HepG2 (cell line): ENCODE measurements around the gene SCAMP3. TPM values are rescaled to one million over a fixed set of nuclear protein-coding genes. Genes with fewer than 3 reads are reported as not detected.

ENCODE experiments used
- CTCF ChIP-seq: sonication (generic); formaldehyde crosslinking; IDR thresholded peaks from 2 replicates; pipeline ENCODE4 v1.5.0; 2020; ENCODE audit warnings: mild to moderate bottlenecking, missing genetic modification reagents, moderate library complexity
- EP300 ChIP-seq, 3 experiments: sonication (generic) in 1 of 3; formaldehyde crosslinking in 1 of 3; IDR thresholded peaks; 2 replicates each; pipeline versions ENCODE4 v1.5.1 to v1.6.1; 2011 to 2020; ENCODE audit warnings: low read depth in 2 of 3, low read length in 2 of 3, borderline replicate concordance in 1 of 3, improper control_type of control experiment in 1 of 3, mild to moderate bottlenecking in 1 of 3, missing genetic modification reagents in 1 of 3, moderate library complexity in 1 of 3
- FOXM1 ChIP-seq: sonication (generic); formaldehyde crosslinking; IDR thresholded peaks from 2 replicates; pipeline ENCODE4 v1.5.0; 2020; ENCODE audit warnings: missing genetic modification reagents
- KAT7 ChIP-seq: IDR thresholded peaks from 2 replicates; pipeline ENCODE4 v1.6.1; 2018; ENCODE audit warnings: borderline replicate concordance, missing compliant biosample characterization
- NFE2 ChIP-seq: sonication (generic); formaldehyde crosslinking; IDR thresholded peaks from 2 replicates; pipeline ENCODE4 v1.4.0; 2020; ENCODE audit warnings: missing genetic modification reagents
- NFYC ChIP-seq: IDR thresholded peaks from 2 replicates; pipeline ENCODE4 v1.6.1; 2016; ENCODE audit warnings: missing genetic modification reagents, missing compliant biosample characterization
- RARG ChIP-seq: sonication (generic); formaldehyde crosslinking; IDR thresholded peaks from 2 replicates; pipeline ENCODE4 v1.4.0; 2020; ENCODE audit warnings: low read depth, mild to moderate bottlenecking, missing genetic modification reagents
- RFX5 ChIP-seq: IDR thresholded peaks from 2 replicates; pipeline ENCODE4 v1.6.1; 2011; ENCODE audit warnings: low read depth, low read length, improper control_type of control experiment
- SAFB2 ChIP-seq: sonication (generic); formaldehyde crosslinking; IDR thresholded peaks from 2 replicates; pipeline ENCODE4 v1.5.1; 2020; ENCODE audit warnings: missing genetic modification reagents, low read depth, mild to moderate bottlenecking, borderline replicate concordance
- SALL1 ChIP-seq: sonication (generic); formaldehyde crosslinking; IDR thresholded peaks from 2 replicates; pipeline ENCODE4 v1.8.0; 2022; ENCODE audit warnings: mild to moderate bottlenecking, missing genetic modification reagents
- TFE3 ChIP-seq: IDR thresholded peaks from 2 replicates; pipeline ENCODE4 v1.6.1; 2016
- U2AF1 ChIP-seq: fragments of 200-400 bp; formaldehyde crosslinking; optimal IDR thresholded peaks from 2 replicates; pipeline ENCODE3; 2017; ENCODE audit warnings: mild to moderate bottlenecking, low read depth, low read length
- ZBTB1 ChIP-seq: sonication (generic); formaldehyde crosslinking; IDR thresholded peaks from 2 replicates; pipeline ENCODE4 v1.4.0; 2020; ENCODE audit warnings: missing genetic modification reagents, borderline replicate concordance
- ZFP90 ChIP-seq: sonication (generic); formaldehyde crosslinking; IDR thresholded peaks from 2 replicates; pipeline ENCODE4 v1.8.0; 2022; ENCODE audit warnings: missing genetic modification reagents, mild to moderate bottlenecking, inconsistent platforms, borderline replicate concordance
- ZFX ChIP-seq: sonication (generic); formaldehyde crosslinking; IDR thresholded peaks from 2 replicates; pipeline ENCODE4 v1.4.0; 2020; ENCODE audit warnings: mild to moderate bottlenecking, low read depth, missing genetic modification reagents, moderate library complexity
- ZNF235 ChIP-seq: sonication (generic); formaldehyde crosslinking; IDR thresholded peaks from 2 replicates; pipeline ENCODE4 v1.8.1; 2023; ENCODE audit warnings: mild to moderate bottlenecking, missing genetic modification reagents, borderline replicate concordance
- ZNF543 ChIP-seq: sonication (generic); formaldehyde crosslinking; IDR thresholded peaks from 2 replicates; pipeline ENCODE4 v1.4.0; 2020; ENCODE audit warnings: mild to moderate bottlenecking, missing genetic modification reagents
- ZNF552 ChIP-seq: sonication (generic); formaldehyde crosslinking; IDR thresholded peaks from 2 replicates; pipeline ENCODE4 v1.9.0; 2022; ENCODE audit warnings: missing genetic modification reagents, mild to moderate bottlenecking, borderline replicate concordance
- ZNF567 ChIP-seq: sonication (generic); formaldehyde crosslinking; IDR thresholded peaks from 2 replicates; pipeline ENCODE4 v1.8.1; 2023; ENCODE audit warnings: mild to moderate bottlenecking, missing genetic modification reagents, borderline replicate concordance
- polyA plus RNA-seq, 8 experiments: library from polyadenylated mRNA; depleted of rRNA in 3 of 8; stranded (reverse) in 7 of 8; unstranded in 1 of 8; fragments of >200 nt; fragmentation: Illumina TruSeq in 4 of 8; extraction: Trizol in 4 of 8; gene quantifications; 2 replicates each; pipeline versions ENCODE4 v1.2.1 to v1.2.3, GENCODE V29; 2011 to 2016; ENCODE audit warnings: low read depth in 4 of 8, missing spikeins in 1 of 8, mixed read lengths in 1 of 8; ENCODE audit not compliant: insufficient read depth in 1 of 8
- total RNA-seq, 5 experiments: library from RNA; depleted of rRNA; stranded (reverse); fragments of >200 nt; fragmentation: Illumina TruSeq; extraction: Trizol; gene quantifications; 2 replicates each; pipeline ENCODE4 v1.2.3, GENCODE V29; 2016; ENCODE audit warnings: low read depth in 1 of 5
- TF ChIP-seq, protein P1 (sequence below): sonication (generic); formaldehyde crosslinking; IDR thresholded peaks from 2 replicates; pipeline ENCODE4 v1.4.0; 2020; ENCODE audit warnings: missing genetic modification reagents, mild to moderate bottlenecking, borderline replicate concordance
- TF ChIP-seq, protein P2 (sequence below): sonication (generic); formaldehyde crosslinking; IDR thresholded peaks from 2 replicates; pipeline ENCODE4 v1.9.0; 2021; ENCODE audit warnings: missing genetic modification reagents, mild to moderate bottlenecking, borderline replicate concordance

Gene SCAMP3
- total and polyA plus RNA-seq, 2 of the 13 experiments (the other 11 are each of a cell fraction or from before 2014, with no cell fraction given) = 46.8 to 83.3 TPM

- TF ChIP-seq CTCF (peak; percentile 43), RFX5 (no peak), TFE3 (CRISPR knock-in tag) (peak; percentile 78; the same call in 1 of the 2 replicates), RARG (CRISPR knock-in tag) (no peak), SALL1 (CRISPR knock-in tag) (peak; percentile 88; the same call in 1 of the 2 replicates), SAFB2 (CRISPR knock-in tag) (no peak), ZFP90 (CRISPR knock-in tag) (no peak; the same call in 1 of the 2 replicates), ZNF567 (CRISPR knock-in tag) (0 out of 2 replicates have a peak, but pooled peaks have one; percentile 92), ZFX (peak; percentile 88), EP300 (IDR thresholded peaks at IDR 0.05; ENCODE audit: low read depth in 2 of 2, low read length in 2 of 2) (peak in 1 of 2 experiments; percentile 46; a peak in 1 of 4 replicates), EP300 (CRISPR knock-in tag; IDR thresholded peaks at IDR 0.05; ENCODE audit: borderline replicate concordance) (no peak), ZNF235 (CRISPR knock-in tag) (no peak), NFYC (CRISPR knock-in tag) (peak; percentile 73), U2AF1 (no peak), ZBTB1 (CRISPR knock-in tag) (no peak), ZNF552 (no peak), FOXM1 (CRISPR knock-in tag) (no peak), ZNF543 (CRISPR knock-in tag) (no peak), KAT7 (CRISPR knock-in tag) (no peak), NFE2 (CRISPR knock-in tag) (no peak)
- TF ChIP-seq, protein P1, sequence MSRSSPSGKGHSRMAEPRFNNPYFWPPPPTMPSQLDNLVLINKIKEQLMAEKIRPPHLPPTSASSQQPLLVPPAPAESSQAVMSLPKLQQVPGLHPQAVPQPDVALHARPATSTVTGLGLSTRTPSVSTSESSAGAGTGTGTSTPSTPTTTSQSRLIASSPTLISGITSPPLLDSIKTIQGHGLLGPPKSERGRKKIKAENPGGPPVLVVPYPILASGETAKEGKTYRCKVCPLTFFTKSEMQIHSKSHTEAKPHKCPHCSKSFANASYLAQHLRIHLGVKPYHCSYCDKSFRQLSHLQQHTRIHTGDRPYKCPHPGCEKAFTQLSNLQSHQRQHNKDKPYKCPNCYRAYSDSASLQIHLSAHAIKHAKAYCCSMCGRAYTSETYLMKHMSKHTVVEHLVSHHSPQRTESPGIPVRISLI (CRISPR knock-in tag) = no peak
- TF ChIP-seq, protein P2, sequence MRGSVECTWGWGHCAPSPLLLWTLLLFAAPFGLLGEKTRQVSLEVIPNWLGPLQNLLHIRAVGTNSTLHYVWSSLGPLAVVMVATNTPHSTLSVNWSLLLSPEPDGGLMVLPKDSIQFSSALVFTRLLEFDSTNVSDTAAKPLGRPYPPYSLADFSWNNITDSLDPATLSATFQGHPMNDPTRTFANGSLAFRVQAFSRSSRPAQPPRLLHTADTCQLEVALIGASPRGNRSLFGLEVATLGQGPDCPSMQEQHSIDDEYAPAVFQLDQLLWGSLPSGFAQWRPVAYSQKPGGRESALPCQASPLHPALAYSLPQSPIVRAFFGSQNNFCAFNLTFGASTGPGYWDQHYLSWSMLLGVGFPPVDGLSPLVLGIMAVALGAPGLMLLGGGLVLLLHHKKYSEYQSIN = no peak
Observed at GRCh38 chr1:155273343-155274245, 11.4 kb upstream of the SCAMP3 start, which contains the start of gene CLK2 (continued).
